ENCODE data around the gene RGS21. TPM values are rescaled to one million over a fixed set of nuclear protein-coding genes. Genes with fewer than 3 reads are reported as not detected.

RGS21 gene
- total and polyA plus RNA-seq, 10 of the 15 experiments (the other 5 are each of a cell fraction or from before 2014, with no cell fraction given): not detected

GRCh38 chr1:192367436-192367835 lies 50.6 kb downstream of the RGS21 start:
- in situ Hi-C loops (cut with MboI): no loop called here
- ATAC-seq (no peak), FAIRE-seq (no peak), DNase-seq (ENCODE audit: low read depth, low spot score) (no peak)
- Histone ChIP-seq H4K20me1 (ENCODE audit: control insufficient read depth, insufficient read depth) (no peaks in the 10 kb centered on the region), H3K4me2 (ENCODE audit: control insufficient read depth, insufficient read depth) (no peak overlapping the region), H2AFZ (ENCODE audit: control insufficient read depth, low read depth, low read length) (no peak overlapping the region), H3K79me2 (ENCODE audit: control insufficient read depth, insufficient read depth, low read length) (no peaks in the 10 kb centered on the region), H3K9ac (ENCODE audit: control insufficient read depth, insufficient read depth, low read length) (no peak overlapping the region), H3K36me3 (ENCODE audit: control insufficient read depth in 2 of 2, insufficient read depth in 2 of 2, low read length in 1 of 2) (no peaks in the 10 kb centered on the region), H3K4me3 (no peak overlapping the region), H3K27ac (ENCODE audit: control insufficient read depth, insufficient read depth) (no peak overlapping the region), H3K9me3 (replicated peaks; ENCODE audit: control insufficient read depth, insufficient read depth, low read length) (no peaks in the 10 kb centered on the region), H3K4me1 (ENCODE audit: control insufficient read depth, insufficient read depth, low read length) (no peaks in the 10 kb centered on the region), H3K27me3 (replicated peaks in 1 of 2; ENCODE audit: control insufficient read depth in 2 of 2, insufficient read depth in 2 of 2, low read length in 1 of 2) (no peaks in the 10 kb centered on the region)
- ChIA-PET CTCF (no interaction called here), SMC1A (ENCODE audit: uncharacterized antibody, unreplicated experiment) (no interaction called here), POLR2A (no interaction called here), RAD21 (ENCODE audit: unreplicated experiment) (no interaction called here)
- TF ChIP-seq STAT1 (conservative IDR thresholded peaks at IDR 0.05) (no peak), RAD51 (IDR thresholded peaks at IDR 0.05) (no peak), NBN (IDR thresholded peaks at IDR 0.05) (no peak), POLR2AphosphoS5 (IDR thresholded peaks at IDR 0.05; ENCODE audit: low read length) (no peak), CBFB (IDR thresholded peaks at IDR 0.05; ENCODE audit: low read depth) (no peak), NFIC (IDR thresholded peaks at IDR 0.05; ENCODE audit: low read depth, low read length) (no peak), GABPA (IDR thresholded peaks at IDR 0.05; ENCODE audit: low read depth) (no peak), CTCF (IDR thresholded peaks at IDR 0.05 in 2 of 3, conservative IDR thresholded peaks at IDR 0.05 in 1 of 3; ENCODE audit: control insufficient read depth in 2 of 3, extremely low read depth in 1 of 3, insufficient read depth in 1 of 3, low read depth in 3 of 3, low read length in 3 of 3) (no peak), HDGF (IDR thresholded peaks at IDR 0.05) (no peak), NR2C2 (IDR thresholded peaks at IDR 0.05; ENCODE audit: borderline replicate concordance, control insufficient read depth, insufficient read length, low read depth) (no peak), JUNB (IDR thresholded peaks at IDR 0.05) (no peak), JUND (IDR thresholded peaks at IDR 0.05; ENCODE audit: low read depth, low read length) (no peak), SP1 (IDR thresholded peaks at IDR 0.05; ENCODE audit: low read depth, low read length) (no peak)
- intact Hi-C loops (cut with micrococcal nuclease; ENCODE audit: unreplicated experiment): no loop called here
- 2% methylated on average over 3 of the region's 3 CpGs for WGBS (ENCODE audit: insufficient coverage, insufficient replicate concordance, low lambda C conversion rate, missing lambda C conversion rate)
- no TSS peak for BruUV-seq (replicated peaks)

All from GM12878 (cell line).